Measurements from ENCODE around the gene PPM1D.
A peak's percentile ranks its signal among the peaks of the same experiment; 100 is the strongest.

The PPM1D gene

DNA sequence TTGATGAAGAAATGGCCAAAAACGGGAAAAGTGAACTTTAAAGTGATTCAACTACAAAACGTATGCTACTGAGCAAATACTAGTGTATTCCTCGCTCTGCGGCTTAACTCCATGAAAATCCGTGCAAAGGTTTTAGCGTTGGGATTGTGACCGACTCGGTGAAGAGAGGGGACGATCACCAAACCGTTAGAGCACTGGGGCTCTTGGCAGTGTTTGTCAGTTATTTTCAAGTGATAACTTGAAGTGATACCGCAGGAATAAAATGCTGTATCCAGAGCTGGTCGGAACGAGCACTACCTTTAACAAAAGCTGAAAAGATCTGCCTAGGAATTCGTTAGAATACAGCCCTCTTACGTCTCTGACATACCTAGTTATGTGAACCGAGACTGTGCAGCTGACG is 773 bp upstream of the PPM1D start:
- peaks cover 4% of the 10 kb centered on the region; the same call in 1 of the 2 replicates for H3K36me3 ChIP-seq (ENCODE audit: control insufficient read depth, low read length)
- peaks cover 25% of the 10 kb centered on the region for H3K4me1 ChIP-seq (ENCODE audit: control insufficient read depth, low read length)
- H3K4me2 ChIP-seq (ENCODE audit: low read length) = peak overlapping the region; percentile 88
- H4K20me1 ChIP-seq (ENCODE audit: control insufficient read depth, insufficient read depth, low read depth, low read length) = peaks cover 17% of the 10 kb centered on the region
- TF ChIP-seq, protein P1, sequence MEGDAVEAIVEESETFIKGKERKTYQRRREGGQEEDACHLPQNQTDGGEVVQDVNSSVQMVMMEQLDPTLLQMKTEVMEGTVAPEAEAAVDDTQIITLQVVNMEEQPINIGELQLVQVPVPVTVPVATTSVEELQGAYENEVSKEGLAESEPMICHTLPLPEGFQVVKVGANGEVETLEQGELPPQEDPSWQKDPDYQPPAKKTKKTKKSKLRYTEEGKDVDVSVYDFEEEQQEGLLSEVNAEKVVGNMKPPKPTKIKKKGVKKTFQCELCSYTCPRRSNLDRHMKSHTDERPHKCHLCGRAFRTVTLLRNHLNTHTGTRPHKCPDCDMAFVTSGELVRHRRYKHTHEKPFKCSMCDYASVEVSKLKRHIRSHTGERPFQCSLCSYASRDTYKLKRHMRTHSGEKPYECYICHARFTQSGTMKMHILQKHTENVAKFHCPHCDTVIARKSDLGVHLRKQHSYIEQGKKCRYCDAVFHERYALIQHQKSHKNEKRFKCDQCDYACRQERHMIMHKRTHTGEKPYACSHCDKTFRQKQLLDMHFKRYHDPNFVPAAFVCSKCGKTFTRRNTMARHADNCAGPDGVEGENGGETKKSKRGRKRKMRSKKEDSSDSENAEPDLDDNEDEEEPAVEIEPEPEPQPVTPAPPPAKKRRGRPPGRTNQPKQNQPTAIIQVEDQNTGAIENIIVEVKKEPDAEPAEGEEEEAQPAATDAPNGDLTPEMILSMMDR (IDR thresholded peaks at IDR 0.05; ENCODE audit: low read depth, low read length, poor library complexity, severe bottlenecking) = no peak
- no peak for TF ChIP-seq EZH2phosphoT487 (IDR thresholded peaks at IDR 0.05; ENCODE audit: borderline replicate concordance, low read length)
- peak overlapping the region; percentile 85 for H3K4me3 ChIP-seq (ENCODE audit: low read length)
- H3F3A ChIP-seq (ENCODE audit: control insufficient read depth, insufficient read depth) = peaks cover 7% of the 10 kb centered on the region
- H3K9me3 ChIP-seq (ENCODE audit: control insufficient read depth, insufficient read depth, low read length) = no peaks in the 10 kb centered on the region
- peak overlapping the region; percentile 75 for H3K27ac ChIP-seq (ENCODE audit: low read depth, low read length)
- H3K27me3 ChIP-seq (ENCODE audit: control insufficient read depth, low read length) = no peaks in the 10 kb centered on the region
- H3K9me2 ChIP-seq (replicated peaks; ENCODE audit: control insufficient read depth, low read length) = no peaks in the 10 kb centered on the region
- peaks cover 42% of the 10 kb centered on the region for H3K79me2 ChIP-seq (ENCODE audit: control insufficient read depth, low read length)

DNA sequence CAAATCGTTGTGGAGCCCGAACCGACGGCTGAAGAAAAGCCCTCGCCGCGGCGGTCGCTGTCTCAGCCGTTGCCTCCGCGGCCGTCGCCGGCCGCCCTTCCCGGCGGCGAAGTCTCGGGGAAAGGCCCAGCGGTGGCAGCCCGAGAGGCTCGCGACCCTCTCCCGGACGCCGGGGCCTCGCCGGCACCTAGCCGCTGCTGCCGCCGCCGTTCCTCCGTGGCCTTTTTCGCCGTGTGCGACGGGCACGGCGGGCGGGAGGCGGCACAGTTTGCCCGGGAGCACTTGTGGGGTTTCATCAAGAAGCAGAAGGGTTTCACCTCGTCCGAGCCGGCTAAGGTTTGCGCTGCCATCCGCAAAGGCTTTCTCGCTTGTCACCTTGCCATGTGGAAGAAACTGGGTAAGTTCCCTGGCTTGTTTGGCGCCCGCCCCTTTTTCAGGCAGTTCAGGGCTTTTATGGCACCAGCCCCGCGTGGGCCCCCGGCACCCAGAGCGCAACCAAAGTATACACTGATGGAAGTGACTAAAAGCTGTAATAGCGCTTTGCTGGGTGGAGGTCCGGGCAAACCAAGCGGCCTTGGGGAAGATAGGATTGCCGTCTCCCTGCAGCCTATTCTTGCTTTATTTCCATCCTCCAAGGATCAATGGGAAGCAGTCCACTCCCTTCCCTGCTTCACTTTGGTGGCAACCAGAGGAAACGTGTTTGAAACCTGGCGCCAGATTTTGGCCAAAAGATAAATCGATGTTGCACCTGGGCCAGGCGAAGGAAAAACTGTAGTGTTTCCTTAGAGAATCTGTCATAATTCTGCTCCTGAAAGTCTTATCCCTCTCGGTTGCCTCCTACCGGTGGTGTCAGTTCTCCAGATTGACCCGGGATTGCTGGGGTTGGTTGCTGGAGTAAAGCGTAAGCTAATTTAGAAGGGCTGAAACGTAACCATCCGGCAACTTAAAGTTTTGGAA is 775 bp downstream of the PPM1D start:
- H3K4me3 ChIP-seq (ENCODE audit: low read length) = peak overlapping the region; percentile 85
- no peaks in the 10 kb centered on the region for H3K9me2 ChIP-seq (replicated peaks; ENCODE audit: control insufficient read depth, low read length)
- peak overlapping the region; percentile 75 for H3K27ac ChIP-seq (ENCODE audit: low read depth, low read length)
- H4K20me1 ChIP-seq (ENCODE audit: control insufficient read depth, insufficient read depth, low read depth, low read length) = peaks cover 17% of the 10 kb centered on the region
- H3K79me2 ChIP-seq (ENCODE audit: control insufficient read depth, low read length) = peaks cover 57% of the 10 kb centered on the region
- H3K9me3 ChIP-seq (ENCODE audit: control insufficient read depth, insufficient read depth, low read length) = no peaks in the 10 kb centered on the region
- H3K27me3 ChIP-seq (ENCODE audit: control insufficient read depth, low read length) = no peaks in the 10 kb centered on the region
- H3K36me3 ChIP-seq (ENCODE audit: control insufficient read depth, low read length) = peaks cover 4% of the 10 kb centered on the region; the same call in 1 of the 2 replicates
- H3F3A ChIP-seq (ENCODE audit: control insufficient read depth, insufficient read depth) = peaks cover 7% of the 10 kb centered on the region
- no peak for TF ChIP-seq EZH2phosphoT487 (IDR thresholded peaks at IDR 0.05; ENCODE audit: borderline replicate concordance, low read length)
- TF ChIP-seq, protein P1 (IDR thresholded peaks at IDR 0.05; ENCODE audit: low read depth, low read length, poor library complexity, severe bottlenecking) = peak; percentile 79
- peaks cover 25% of the 10 kb centered on the region for H3K4me1 ChIP-seq (ENCODE audit: control insufficient read depth, low read length)
- H3K4me2 ChIP-seq (ENCODE audit: low read length) = peak overlapping the region; percentile 78

DNA sequence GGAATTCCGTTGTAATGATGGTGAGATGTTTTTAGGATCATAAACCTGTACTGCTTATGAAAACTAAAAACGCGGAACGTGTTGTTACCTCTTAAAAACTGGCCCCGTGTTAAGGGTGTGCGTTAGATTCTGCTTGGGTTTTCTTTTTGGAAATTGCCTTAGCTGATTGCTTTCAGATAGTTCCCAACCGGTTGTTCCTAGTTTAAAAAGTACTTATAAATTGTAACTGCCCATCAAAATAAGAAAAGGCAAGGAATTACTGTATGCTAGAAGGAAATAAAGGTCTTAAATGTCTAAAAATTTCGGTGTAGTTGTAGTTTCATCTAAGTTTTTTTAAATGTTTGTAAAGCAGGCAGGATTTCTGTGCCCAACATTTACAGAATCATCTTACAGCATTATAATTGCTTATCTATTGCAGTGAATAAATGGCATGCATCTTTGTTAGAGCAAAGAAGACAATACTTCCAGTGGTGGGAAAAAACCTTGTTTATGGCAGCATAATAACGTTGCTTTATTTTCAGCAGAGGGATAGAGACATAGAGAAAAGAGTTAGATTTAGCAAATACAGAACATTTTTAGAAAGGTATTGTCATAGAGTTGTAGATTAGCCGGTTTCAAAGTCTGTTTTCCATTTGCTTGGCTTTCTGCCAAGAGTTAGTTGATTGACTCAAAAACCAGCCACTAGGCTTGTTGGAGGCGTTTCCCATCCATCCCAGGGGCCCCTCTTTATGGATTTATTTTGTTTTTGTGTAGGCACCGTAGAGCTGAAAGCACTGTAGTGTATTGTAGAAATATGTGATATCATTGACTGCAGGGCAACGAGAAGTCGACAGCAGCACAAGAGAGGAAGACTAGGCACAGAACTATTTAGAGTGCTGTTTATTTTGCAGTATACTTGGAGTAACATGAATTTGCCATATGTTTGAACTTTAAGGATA is 1.7 kb downstream of the PPM1D start:
- peaks cover 67% of the 10 kb centered on the region for H3K79me2 ChIP-seq (ENCODE audit: control insufficient read depth, low read length)
- H3K4me2 ChIP-seq (ENCODE audit: low read length) = peak overlapping the region; percentile 78
- H3K27me3 ChIP-seq (ENCODE audit: control insufficient read depth, low read length) = no peaks in the 10 kb centered on the region
- TF ChIP-seq EZH2phosphoT487 (IDR thresholded peaks at IDR 0.05; ENCODE audit: borderline replicate concordance, low read length) = no peak
- TF ChIP-seq, protein P1 (IDR thresholded peaks at IDR 0.05; ENCODE audit: low read depth, low read length, poor library complexity, severe bottlenecking) = peak; percentile 13
- H3K4me1 ChIP-seq (ENCODE audit: control insufficient read depth, low read length) = peaks cover 25% of the 10 kb centered on the region
- peaks cover 17% of the 10 kb centered on the region for H4K20me1 ChIP-seq (ENCODE audit: control insufficient read depth, insufficient read depth, low read depth, low read length)
- H3K9me2 ChIP-seq (replicated peaks; ENCODE audit: control insufficient read depth, low read length) = no peaks in the 10 kb centered on the region
- peak overlapping the region; percentile 75; the same call in 1 of the 2 replicates for H3K27ac ChIP-seq (ENCODE audit: low read depth, low read length)
- peak overlapping the region; percentile 85 for H3K4me3 ChIP-seq (ENCODE audit: low read length)
- no peaks in the 10 kb centered on the region for H3K9me3 ChIP-seq (ENCODE audit: control insufficient read depth, insufficient read depth, low read length)
- H3F3A ChIP-seq (ENCODE audit: control insufficient read depth, insufficient read depth) = peaks cover 7% of the 10 kb centered on the region
- H3K36me3 ChIP-seq (ENCODE audit: control insufficient read depth, low read length) = peaks cover 4% of the 10 kb centered on the region; the same call in 1 of the 2 replicates

Data from DOHH2 (cell line).